Measurements from ENCODE around the gene ACTR8. TPM values are rescaled to one million over a fixed set of nuclear protein-coding genes. Genes with fewer than 3 reads are reported as not detected.

The ACTR8 gene
- total RNA-seq, 6 donors from 2014 or later: 16.2 to 29.7 (median 20.4) TPM

DNA sequence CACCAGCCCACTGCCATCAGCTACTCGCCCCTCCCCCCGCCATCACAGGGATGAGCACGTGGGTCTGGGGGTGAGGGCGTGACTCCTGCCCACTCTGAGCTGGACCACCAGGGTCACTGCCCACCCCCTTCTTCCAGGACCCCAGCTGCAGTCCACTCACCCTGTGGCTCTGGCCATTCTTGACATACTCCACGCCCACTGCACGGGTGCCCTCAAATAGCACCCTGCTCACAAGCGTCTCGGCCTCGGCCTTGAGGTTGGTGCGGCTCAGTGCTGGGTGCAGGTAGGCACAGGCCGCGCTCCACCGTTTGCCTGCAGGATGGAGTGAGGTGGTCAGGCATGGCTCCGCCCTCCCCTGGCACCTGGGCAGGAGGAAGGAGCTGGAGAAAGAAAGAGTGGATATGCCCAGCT is 59.6 kb downstream of the ACTR8 start:
- WGBS, 2 donors: 88 to 90% methylated on average over 7 to 14 of the region's 14 CpGs
- Histone ChIP-seq H3K4me3 (no peak overlapping the region), H3K36me3 (peaks cover 0 to 10% (median 6%) of the 10 kb centered on the region in 4 donors), H3K27ac (no peak overlapping the region), H3K9me3 (no peaks in the 10 kb centered on the region), H3K27me3 (no peaks in the 10 kb centered on the region), H3K4me1 (peaks cover 0 to 6% (median 0%) of the 10 kb centered on the region in 4 donors)
- DNase-seq: peak in 1 of 2 donors; percentile 49
- TF ChIP-seq, protein P1, sequence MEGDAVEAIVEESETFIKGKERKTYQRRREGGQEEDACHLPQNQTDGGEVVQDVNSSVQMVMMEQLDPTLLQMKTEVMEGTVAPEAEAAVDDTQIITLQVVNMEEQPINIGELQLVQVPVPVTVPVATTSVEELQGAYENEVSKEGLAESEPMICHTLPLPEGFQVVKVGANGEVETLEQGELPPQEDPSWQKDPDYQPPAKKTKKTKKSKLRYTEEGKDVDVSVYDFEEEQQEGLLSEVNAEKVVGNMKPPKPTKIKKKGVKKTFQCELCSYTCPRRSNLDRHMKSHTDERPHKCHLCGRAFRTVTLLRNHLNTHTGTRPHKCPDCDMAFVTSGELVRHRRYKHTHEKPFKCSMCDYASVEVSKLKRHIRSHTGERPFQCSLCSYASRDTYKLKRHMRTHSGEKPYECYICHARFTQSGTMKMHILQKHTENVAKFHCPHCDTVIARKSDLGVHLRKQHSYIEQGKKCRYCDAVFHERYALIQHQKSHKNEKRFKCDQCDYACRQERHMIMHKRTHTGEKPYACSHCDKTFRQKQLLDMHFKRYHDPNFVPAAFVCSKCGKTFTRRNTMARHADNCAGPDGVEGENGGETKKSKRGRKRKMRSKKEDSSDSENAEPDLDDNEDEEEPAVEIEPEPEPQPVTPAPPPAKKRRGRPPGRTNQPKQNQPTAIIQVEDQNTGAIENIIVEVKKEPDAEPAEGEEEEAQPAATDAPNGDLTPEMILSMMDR (IDR thresholded peaks at IDR 0.05): no peak
- TF ChIP-seq EP300 (IDR thresholded peaks at IDR 0.05): no peak
- TF ChIP-seq POLR2A (IDR thresholded peaks at IDR 0.05): no peak
- no peak for TF ChIP-seq POLR2AphosphoS5 (IDR thresholded peaks at IDR 0.05)
- ATAC-seq (ENCODE audit: low FRiP score in 2 of 2): no peak

GRCh38 chr3:53821631-53822121 is 60.3 kb downstream of the ACTR8 start:
- Histone ChIP-seq H3K9me3 (no peaks in the 10 kb centered on the region), H3K4me1 (peaks cover 0 to 6% (median 0%) of the 10 kb centered on the region in 4 donors), H3K27me3 (no peaks in the 10 kb centered on the region), H3K36me3 (peaks cover 0 to 10% (median 6%) of the 10 kb centered on the region in 4 donors), H3K4me3 (no peak overlapping the region), H3K27ac (no peak overlapping the region)
- TF ChIP-seq POLR2AphosphoS5 (IDR thresholded peaks at IDR 0.05): no peak
- TF ChIP-seq, protein P1 (IDR thresholded peaks at IDR 0.05): no peak
- no peak for TF ChIP-seq POLR2A (IDR thresholded peaks at IDR 0.05)
- TF ChIP-seq EP300 (IDR thresholded peaks at IDR 0.05): no peak
- WGBS, 2 donors: 63 to 67% methylated on average over 5 of the region's 5 CpGs
- no peak for DNase-seq
- ATAC-seq (ENCODE audit: low FRiP score in 2 of 2): no peak

DNA sequence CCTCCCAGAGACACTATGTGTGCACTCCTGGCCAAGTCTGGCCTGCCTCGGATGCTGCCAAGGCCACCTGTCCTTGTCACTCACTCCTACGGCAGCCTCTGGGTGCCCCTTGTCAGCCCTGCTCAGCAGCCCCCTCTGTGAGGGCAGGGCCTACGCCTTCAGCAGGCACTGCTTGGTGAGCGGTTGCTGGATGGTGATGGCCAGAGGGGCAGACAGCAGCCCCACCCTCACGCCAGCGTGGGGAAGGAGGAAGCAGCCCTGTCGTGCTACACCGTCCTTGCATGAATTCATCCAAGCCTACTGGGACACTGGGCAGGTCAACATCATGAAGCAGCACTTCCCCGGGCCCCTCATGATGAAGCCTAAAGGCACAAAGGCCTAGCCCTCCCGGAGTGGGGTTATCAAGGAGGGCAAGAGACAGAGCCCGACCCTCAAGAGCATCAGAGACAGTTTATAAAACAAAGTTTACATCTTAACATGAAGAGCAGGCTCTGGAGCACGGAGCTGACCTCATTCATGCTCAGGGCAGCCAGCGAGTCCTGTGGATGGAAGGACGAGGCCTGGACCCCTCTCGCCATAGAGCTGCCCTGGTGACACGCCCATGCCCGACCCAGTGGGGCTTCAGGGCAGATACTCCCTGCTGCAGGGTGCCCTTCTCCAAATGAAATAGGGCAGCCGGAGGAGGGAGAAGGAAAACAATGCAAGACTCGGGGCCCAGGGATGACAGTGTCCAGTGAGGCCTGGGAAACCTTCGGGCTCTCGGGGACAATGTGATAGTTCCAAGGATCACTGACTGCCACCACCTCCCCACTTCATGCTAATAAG is 61.0 kb downstream of the ACTR8 start:
- H3K36me3 ChIP-seq: peaks cover 0 to 10% (median 6%) of the 10 kb centered on the region in 4 donors
- no peak overlapping the region for H3K27ac ChIP-seq
- TF ChIP-seq POLR2AphosphoS5 (IDR thresholded peaks at IDR 0.05): no peak
- no peaks in the 10 kb centered on the region for H3K9me3 ChIP-seq
- no peaks in the 10 kb centered on the region for H3K27me3 ChIP-seq
- no peak overlapping the region for H3K4me3 ChIP-seq
- 83 to 84% methylated on average over 18 to 20 of the region's 21 CpGs for WGBS, 2 donors
- no peak for ATAC-seq (ENCODE audit: low FRiP score in 2 of 2)
- H3K4me1 ChIP-seq: peaks cover 0 to 6% (median 0%) of the 10 kb centered on the region in 4 donors
- DNase-seq: peak in 1 of 2 donors; percentile 43

GRCh38 chr3:53820084-53820483 is 61.9 kb downstream of the ACTR8 start:
- TF ChIP-seq POLR2A (IDR thresholded peaks at IDR 0.05) (no peak), POLR2AphosphoS5 (IDR thresholded peaks at IDR 0.05) (no peak), EP300 (IDR thresholded peaks at IDR 0.05) (no peak)
- TF ChIP-seq, protein P1 (IDR thresholded peaks at IDR 0.05): no peak
- ATAC-seq (ENCODE audit: low FRiP score in 2 of 2) (no peak), DNase-seq (no peak)
- H3K4me3 ChIP-seq: no peak overlapping the region
- peaks cover 0 to 10% (median 6%) of the 10 kb centered on the region in 4 donors for H3K36me3 ChIP-seq
- 92 to 98% methylated on average over 4 to 5 of the region's 5 CpGs for WGBS, 2 donors
- H3K27ac ChIP-seq: no peak overlapping the region
- peaks cover 0 to 6% (median 0%) of the 10 kb centered on the region in 4 donors for H3K4me1 ChIP-seq
- no peaks in the 10 kb centered on the region for H3K9me3 ChIP-seq
- H3K27me3 ChIP-seq: no peaks in the 10 kb centered on the region

GRCh38 chr3:53819163-53819868 is 62.6 kb downstream of the ACTR8 start:
- no peak overlapping the region for H3K4me3 ChIP-seq
- H3K4me1 ChIP-seq: peaks cover 0 to 6% (median 0%) of the 10 kb centered on the region in 4 donors
- DNase-seq (peak in 1 of 2 donors; percentile 37), ATAC-seq (ENCODE audit: low FRiP score in 2 of 2) (no peak)
- H3K27me3 ChIP-seq: no peaks in the 10 kb centered on the region
- TF ChIP-seq, protein P1 (IDR thresholded peaks at IDR 0.05): no peak
- no peak for TF ChIP-seq POLR2A (IDR thresholded peaks at IDR 0.05)
- TF ChIP-seq EP300 (IDR thresholded peaks at IDR 0.05): no peak
- TF ChIP-seq POLR2AphosphoS5 (IDR thresholded peaks at IDR 0.05): no peak
- peaks cover 0 to 10% (median 6%) of the 10 kb centered on the region in 4 donors for H3K36me3 ChIP-seq
- WGBS, 2 donors: 90 to 95% methylated on average over 7 to 14 of the region's 14 CpGs
- no peak overlapping the region for H3K27ac ChIP-seq
- H3K9me3 ChIP-seq: no peaks in the 10 kb centered on the region

Measured in upper lobe of left lung (tissue), 6 donors.